Measurements from ENCODE around the gene ANAPC16.
A peak's percentile ranks its signal among the peaks of the same experiment; 100 is the strongest.
"Not testable (repeated sequence)": the region's sequence is repeated elsewhere in the genome, so short reads cannot be mapped to it uniquely, and the experiment has no call there.

ANAPC16 gene

DNA sequence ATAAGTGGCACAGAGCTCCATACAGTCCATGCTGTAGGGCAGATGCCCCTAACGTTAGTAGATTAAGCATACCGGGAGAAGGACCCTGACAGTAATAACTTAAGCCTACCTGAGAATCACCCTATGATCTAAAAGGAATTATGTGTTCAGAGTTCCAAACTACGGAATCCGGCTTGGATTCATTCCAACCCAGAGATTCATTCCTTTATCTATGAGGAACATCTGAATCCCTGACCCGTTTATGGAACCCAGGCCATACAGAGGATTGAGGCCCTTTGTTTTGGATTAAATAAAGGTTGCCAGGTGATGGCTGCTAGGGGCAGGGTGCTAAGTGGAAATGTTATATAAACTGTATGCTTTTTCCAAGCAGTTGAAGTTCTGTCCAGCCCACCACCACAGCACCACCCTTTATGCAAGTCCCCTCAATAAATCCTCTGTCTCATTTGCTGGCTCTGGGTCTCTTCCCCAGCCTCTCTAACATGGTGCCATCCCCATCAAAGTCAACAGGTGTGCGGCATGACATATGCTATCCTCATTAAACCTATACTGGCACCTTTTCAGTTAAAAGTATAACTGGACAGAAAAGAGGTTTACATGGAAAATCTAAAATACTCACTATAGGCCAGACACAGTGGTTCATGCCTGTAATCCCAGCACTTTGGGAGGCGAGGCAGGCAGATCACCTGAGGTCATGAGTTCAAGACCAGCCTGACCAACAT lies 9.1 kb upstream of the ANAPC16 start:
- DNase-seq: no peak
- in situ Hi-C loops (cut with HindIII; ENCODE audit: low pct_ligation_motif_present, low pct_unique_long_range_greater_than_20kb, low sequenced_read_pairs): no loop called here

DNA sequence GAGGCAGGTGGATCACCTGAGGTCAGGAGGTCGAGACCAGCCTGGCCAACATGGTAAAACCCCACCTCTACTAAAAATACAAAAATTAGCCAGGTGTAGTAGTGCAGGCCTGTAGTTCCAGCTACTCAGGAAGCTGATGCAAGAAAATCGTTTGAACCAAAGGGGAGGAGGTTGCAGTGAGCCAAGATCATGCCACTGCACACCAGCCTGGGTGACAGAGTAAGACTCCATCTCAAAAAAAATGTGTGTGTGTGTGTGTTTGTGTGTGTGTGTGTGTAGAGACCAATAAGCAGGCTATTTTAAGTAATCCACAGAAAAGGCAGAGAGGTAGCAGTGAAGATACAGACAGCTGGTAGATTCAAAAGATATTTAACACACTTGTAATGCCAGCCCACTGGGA lies 7.3 kb upstream of the ANAPC16 start:
- DNase-seq; in situ Hi-C loops (cut with HindIII; ENCODE audit: low pct_ligation_motif_present, low pct_unique_long_range_greater_than_20kb, low sequenced_read_pairs): not testable (repeated sequence)

DNA sequence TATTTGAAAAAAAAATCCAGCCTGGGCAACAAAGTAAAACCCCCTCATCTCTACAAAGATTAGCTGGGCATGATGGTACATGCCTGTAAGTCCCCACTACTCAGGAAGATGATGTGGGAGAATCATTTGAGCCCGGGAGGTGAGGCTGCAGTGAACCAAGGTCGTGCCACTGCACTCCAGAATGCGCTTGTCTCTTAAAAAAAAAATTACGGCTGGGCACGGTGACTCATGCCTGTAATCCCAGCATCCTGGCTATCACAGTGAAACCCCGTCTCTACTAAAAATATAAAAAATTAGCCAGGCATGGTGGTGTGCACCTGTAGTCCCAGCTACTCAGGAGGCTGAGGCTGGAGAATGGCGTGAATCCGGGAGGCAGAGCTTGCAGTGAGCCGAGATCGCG lies 4.4 kb upstream of the ANAPC16 start:
- peak; percentile 30 for DNase-seq
- in situ Hi-C loops (cut with HindIII; ENCODE audit: low pct_ligation_motif_present, low pct_unique_long_range_greater_than_20kb, low sequenced_read_pairs): not testable (repeated sequence)

DNA sequence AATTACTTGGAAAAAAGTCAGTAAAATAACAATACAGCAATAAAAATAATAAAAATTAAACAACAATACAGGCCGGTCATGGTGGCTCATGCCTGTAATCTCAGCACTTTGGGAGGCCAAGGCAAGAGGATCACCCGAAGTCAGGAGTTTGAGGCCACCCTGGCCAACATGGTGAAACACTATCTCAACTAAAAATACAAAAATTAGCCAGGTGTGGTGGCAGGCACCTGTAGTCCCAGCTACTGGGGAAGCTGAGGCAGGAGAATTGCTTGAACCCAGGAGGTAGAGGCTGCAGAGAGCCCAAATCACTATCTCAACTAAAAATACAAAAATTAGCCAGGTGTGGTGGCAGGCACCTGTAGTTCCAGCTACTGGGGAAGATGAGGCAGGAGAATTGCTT lies 4.0 kb upstream of the ANAPC16 start:
- in situ Hi-C loops (cut with HindIII; ENCODE audit: low pct_ligation_motif_present, low pct_unique_long_range_greater_than_20kb, low sequenced_read_pairs); DNase-seq: not testable (repeated sequence)

DNA sequence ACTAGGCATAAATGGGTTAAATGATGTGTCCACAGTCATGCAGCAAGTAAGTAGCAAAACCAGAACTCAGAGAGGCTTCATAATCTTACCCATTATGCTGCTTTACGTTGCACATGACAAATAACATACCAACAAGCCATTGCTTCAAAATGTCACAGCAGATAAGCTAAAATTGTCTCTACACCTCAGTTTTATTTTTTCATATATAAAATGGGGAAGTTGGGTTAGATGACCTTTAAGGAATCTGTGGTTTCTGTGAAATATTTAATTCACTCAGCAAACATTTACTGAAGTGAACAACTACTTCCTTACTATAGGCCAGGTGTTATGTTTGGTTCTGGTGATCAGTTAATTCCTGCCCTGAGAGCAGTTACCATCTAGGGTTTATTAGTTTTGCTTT lies 2.5 kb downstream of the ANAPC16 start:
- in situ Hi-C loops (cut with HindIII; ENCODE audit: low pct_ligation_motif_present, low pct_unique_long_range_greater_than_20kb, low sequenced_read_pairs): no loop called here
- no peak for DNase-seq

DNA sequence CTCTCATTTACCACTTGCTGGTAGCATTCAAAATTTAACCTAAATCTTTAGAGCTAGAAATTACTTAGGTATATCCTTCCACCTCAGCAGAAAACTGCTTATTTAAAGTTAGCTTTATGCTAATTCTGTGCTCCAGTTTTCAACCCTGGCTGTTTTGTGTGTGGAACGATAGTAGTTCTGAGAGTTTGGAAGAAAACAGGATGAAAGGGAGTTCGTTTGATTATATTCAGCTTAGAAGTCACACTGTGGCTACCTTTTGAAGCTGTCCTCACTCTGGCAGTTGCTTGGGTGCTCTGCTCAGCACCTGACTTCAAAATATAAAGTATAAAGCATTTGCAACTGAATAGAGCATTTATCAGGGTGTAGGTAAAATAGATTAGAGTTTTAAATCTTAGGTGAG lies 2.9 kb downstream of the ANAPC16 start:
- in situ Hi-C loops (cut with HindIII; ENCODE audit: low pct_ligation_motif_present, low pct_unique_long_range_greater_than_20kb, low sequenced_read_pairs): no loop called here
- DNase-seq: no peak

DNA sequence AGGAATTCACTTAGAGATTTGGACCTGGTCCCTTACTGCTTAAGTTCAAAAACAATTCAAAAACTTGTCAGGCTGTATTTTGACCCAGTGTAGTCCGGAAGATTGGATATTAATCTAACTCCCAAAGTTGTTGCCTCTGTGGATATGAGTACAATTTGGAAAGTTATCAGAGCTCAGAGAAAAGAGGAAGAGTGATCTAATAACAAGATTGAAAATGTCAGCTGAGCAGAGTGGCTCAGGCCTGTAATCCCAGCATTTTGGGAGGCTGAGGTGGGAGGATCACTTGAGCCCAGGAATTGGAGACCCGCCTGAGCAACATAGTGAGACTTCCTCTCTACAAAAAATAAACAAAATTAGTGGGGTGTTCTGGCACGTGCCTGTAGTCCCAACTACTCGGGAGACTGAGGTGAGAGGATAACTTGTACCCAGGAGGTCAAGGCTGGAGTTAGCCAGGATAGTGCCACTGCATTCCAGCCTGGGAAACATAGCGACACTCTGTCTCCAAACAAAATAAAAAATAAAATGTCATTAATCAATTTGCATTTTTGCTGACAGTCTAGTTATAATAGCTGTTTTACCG lies 3.5 kb downstream of the ANAPC16 start:
- in situ Hi-C loops (cut with HindIII; ENCODE audit: low pct_ligation_motif_present, low pct_unique_long_range_greater_than_20kb, low sequenced_read_pairs): no loop called here
- DNase-seq: no peak

DNA sequence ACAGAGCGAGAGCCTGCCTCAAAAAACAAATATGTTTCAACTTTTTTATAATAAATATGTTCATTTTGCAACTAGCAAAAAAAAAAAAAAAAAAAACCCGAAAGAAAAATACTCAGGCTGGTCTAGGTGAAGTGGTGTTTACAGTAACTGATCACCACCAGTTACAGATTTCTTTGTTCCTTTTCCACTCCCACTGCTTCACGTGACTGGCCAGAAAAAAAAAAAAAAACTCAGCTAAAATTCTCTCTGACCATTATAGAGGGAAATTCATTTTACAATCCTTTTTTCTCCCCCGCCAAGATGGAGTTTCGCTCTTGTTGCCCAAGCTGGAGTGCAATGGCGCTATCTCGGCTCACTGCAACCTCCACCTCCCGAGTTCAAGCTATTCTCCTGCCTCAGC lies 4.8 kb downstream of the ANAPC16 start:
- no peak for DNase-seq
- in situ Hi-C loops (cut with HindIII; ENCODE audit: low pct_ligation_motif_present, low pct_unique_long_range_greater_than_20kb, low sequenced_read_pairs): no loop called here

DNA sequence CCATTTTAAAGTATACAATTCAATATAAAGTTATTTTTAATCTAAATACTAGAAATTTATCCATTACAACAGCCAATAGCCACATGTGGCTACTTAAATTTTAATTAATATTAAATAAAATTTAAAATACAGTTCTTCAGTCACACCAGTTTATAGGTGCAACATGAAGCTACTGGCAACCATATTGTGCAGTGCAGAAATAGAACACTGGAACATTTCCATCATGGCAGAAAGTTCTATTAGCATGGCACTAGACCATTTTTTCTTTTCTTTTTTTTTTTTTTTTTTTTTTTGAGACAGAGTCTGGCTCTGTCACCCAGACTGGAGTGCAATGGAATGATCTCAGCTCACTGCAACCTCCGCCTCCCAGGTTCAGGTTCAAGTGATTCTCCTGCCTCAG lies 5.5 kb downstream of the ANAPC16 start:
- in situ Hi-C loops (cut with HindIII; ENCODE audit: low pct_ligation_motif_present, low pct_unique_long_range_greater_than_20kb, low sequenced_read_pairs): no loop called here
- no peak for DNase-seq

DNA sequence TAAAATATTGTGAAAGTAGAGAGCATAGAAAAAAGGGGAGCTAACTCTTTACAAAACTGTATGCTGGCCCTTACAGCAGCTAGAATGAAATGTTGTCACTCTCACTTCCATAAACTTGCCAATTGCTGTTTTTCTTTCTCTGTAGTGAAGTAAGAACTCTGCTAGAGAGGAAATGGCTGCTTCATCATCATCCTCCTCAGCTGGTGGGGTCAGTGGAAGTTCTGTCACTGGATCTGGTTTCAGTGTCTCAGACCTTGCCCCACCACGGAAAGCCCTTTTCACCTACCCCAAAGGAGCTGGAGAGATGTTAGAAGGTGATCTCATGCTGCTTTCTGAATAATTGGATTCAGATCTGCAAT lies 7.9 kb downstream of the ANAPC16 start:
- no peak for DNase-seq
- in situ Hi-C loops (cut with HindIII; ENCODE audit: low pct_ligation_motif_present, low pct_unique_long_range_greater_than_20kb, low sequenced_read_pairs): no loop called here

DNA sequence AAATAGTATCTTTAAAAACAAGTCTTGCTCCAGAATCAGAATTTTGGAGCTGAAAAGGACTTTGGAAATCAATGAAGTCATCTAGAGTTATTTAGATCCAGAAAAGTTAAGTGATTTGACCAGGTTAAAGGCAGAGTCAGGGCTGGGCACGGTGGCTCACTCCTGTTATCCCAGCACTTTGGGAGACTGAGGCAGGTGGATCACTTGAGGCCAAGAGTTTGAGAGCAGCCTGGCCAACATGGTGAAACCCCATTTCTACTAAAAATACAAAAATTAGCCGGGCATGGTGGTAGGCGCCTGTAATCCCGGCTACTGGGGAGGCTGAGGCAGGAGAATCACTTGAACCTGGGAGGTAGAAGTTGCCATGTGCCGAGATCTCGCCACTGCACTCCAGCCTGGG lies 8.4 kb downstream of the ANAPC16 start:
- in situ Hi-C loops (cut with HindIII; ENCODE audit: low pct_ligation_motif_present, low pct_unique_long_range_greater_than_20kb, low sequenced_read_pairs); DNase-seq: not testable (repeated sequence)

DNA sequence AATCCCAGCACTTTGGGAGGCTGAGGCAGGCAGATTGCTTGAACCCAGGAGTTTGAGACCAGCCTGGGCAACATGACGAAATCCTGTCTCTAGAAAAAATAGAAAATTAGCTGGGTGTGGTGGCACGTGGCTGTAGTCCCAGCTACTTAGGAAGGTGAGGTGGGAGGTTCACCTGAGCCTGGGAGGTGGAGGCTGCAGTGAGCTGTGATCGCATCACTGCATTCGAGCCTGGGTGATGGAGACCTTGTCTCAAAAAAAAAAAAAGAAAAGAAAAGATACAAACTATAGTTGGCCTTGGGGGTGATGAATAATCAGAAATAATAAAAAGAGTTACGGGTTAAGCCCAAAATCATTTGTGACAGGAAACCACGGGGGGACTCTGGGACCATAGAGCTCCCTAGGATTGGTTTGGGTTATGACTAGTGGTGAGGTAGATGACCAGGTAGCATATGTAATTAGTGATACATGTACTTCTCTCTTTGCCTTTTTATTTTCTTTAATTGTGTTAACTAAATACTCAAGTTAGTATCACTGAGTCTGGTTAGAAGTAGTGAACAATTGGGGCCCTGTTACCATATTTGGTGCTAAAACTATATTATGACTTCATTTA lies 10.7 kb downstream of the ANAPC16 start:
- in situ Hi-C loops (cut with HindIII; ENCODE audit: low pct_ligation_motif_present, low pct_unique_long_range_greater_than_20kb, low sequenced_read_pairs): no loop called here
- DNase-seq: no peak

DNA sequence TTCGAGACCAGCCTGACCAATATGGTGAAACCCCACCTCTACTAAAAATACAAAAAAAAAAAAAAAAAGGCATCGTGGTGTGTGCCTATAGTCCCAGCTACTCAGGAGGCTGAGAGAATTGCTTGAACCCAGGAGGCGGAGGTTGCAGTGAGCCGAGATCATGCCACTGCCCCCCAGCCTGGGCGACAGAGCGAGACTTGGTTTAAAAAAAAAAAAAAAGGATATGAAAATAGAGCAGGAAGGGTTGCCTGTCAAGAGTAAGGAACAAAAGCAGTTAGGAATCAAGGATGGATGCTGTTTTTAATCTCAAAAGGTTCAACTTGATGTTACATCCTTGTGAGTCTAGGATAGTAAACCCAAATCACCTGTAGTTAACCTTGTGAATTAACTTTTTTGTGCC lies 12.0 kb downstream of the ANAPC16 start:
- DNase-seq: no peak
- in situ Hi-C loops (cut with HindIII; ENCODE audit: low pct_ligation_motif_present, low pct_unique_long_range_greater_than_20kb, low sequenced_read_pairs): no loop called here

DNA sequence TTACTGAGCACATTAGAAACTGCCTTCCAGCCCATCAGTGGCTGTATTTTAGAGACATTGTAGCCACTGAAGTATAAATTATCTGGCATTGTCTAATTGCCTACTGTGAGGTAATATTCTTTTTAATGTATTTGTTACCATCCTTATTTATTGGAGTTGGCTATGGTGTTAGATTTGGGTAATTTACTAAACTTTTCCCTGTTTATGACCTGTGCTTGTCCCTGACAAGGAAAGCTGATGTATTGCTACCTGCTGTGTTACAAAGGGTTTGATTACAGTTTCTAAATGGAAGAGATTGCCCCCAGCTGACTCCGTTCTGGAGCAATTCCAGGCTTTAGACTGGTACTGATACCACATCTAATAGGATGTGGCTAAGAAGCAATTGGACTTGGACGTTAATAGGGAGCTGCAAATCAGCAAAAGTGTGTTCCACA lies 12.5 kb downstream of the ANAPC16 start:
- DNase-seq: no peak
- in situ Hi-C loops (cut with HindIII; ENCODE audit: low pct_ligation_motif_present, low pct_unique_long_range_greater_than_20kb, low sequenced_read_pairs): no loop called here

DNA sequence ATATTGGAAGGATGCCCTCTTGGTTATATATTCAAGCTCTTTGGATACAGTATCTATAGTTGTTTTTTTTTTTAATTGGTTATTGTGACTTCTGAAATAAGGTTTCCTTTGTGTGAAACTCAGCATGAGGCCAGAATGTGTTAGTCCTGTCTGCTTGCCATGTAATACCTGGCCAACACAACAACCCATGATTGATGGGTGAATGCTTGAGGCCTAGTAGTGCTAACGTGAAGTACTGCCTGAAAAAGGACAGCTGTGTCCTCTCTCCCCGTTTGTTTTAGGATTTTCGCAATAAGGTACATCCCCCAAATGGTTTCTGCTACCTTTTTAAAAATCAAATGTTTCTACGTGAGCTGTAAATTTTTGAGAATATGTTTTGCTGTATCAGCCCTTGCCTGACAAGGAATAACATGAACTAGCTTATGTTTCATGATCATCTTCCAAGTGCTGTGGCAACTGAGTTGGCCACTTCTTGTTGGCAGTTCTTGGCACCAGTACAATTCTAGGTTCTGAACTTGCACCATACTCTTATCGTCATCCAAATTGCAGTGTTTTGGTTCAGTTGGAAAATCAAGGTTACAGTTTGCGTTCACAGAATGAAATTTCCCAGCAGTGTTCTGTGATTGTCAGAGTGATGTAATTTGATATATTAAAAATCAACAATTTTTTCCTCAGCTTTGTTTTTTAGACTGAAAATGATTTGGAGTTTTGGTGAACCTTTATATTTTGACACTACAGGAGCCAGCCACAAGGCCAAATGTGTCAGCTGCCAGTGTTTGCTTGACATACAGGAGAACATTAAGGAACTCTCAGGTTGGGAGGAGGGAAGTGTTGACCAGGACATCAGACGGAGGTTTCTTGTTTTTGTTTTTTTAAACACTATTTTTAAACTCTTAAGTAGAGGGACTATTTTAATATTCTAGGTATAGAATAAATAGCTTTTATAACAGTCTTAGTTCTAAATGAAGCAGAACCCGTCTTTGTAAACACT lies 13.7 kb downstream of the ANAPC16 start:
- DNase-seq: no peak
- in situ Hi-C loops (cut with HindIII; ENCODE audit: low pct_ligation_motif_present, low pct_unique_long_range_greater_than_20kb, low sequenced_read_pairs): no loop called here

DNA sequence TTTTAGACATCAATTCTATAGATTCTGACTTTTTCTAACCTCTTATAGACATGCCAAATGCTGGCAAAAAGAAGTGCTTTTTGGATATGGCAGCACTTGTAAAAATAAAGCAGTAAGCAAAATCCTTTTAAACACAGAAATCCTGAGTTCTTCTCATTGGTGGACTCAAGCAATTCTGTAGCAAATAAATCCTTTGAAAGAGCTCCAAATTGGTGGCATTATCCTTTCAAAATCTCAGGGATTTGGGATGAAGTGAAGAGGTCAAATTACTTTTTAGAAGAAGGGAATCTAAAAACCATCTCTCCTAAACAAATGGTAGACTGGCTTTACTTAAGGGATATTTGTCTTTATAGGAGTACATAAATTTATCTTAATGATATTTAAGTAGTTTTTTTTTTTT lies 17.8 kb downstream of the ANAPC16 start:
- DNase-seq: no peak
- in situ Hi-C loops (cut with HindIII; ENCODE audit: low pct_ligation_motif_present, low pct_unique_long_range_greater_than_20kb, low sequenced_read_pairs): no loop called here

DNA sequence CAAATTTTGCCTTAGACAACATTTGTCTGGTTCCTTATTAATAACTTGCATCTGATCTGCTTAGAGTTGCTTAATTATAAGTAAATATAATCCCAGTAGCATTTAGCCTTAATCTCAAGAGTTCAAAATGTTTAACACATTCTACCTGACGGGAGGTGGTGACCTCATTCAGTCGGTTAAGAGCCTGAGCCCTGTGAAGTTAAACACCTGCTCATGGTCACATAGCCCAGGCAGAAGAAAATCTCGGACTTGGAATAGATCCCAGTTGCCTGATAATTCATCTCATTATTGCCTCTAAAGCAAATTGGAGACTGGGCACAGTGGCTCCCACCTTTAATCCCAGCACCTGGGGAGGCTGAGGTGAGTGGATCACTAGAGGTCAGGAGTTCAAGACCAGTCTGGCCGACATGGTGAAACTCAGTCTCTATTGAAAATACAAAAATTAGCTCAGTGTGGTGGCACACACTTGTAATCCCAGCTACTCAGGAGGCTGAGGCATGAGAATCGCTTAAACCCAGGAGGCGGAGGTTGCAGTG lies 18.8 kb downstream of the ANAPC16 start:
- no peak for DNase-seq
- in situ Hi-C loops (cut with HindIII; ENCODE audit: low pct_ligation_motif_present, low pct_unique_long_range_greater_than_20kb, low sequenced_read_pairs): no loop called here

DNA sequence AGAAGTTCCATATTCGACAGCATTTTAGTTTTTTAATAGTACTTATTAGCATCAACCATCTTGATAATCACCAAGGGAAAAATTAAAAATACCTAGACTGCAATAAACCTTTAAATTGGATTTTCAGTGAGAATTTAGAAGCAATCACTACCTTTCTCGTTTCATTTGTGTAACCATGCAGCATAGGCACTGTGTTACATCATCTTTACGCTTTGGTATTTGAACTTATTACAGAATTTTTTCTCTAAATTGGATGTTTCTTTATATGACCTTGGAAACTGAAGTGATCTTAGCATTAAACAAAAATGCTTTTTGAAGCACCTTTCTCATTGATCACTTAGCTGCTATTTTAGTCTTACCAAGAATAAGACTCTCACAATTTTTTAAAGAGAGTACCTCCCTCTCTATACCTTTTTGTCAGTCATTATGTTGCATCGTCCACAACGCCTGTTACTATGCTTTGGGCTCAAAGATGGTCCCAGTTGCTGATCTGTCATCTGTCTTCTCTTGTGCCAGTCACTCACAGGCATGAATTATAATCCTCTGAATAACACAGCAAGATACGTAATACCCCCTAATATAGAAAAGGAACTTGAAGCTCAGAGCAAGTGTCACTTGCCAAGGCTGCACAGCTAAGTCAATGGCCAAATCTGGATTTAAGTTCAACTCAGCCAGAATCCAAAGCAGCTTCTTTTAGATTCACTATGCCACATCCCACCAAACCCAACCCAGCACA lies 19.9 kb downstream of the ANAPC16 start:
- DNase-seq: no peak
- in situ Hi-C loops (cut with HindIII; ENCODE audit: low pct_ligation_motif_present, low pct_unique_long_range_greater_than_20kb, low sequenced_read_pairs): no loop called here

Measured in ACHN (cell line).